EL (cell line): ENCODE measurements around the gene ZDHHC5.
"Not testable (repeated sequence)": the region's sequence is repeated elsewhere in the genome, so short reads cannot be mapped to it uniquely, and the experiment has no call there.

Source experiments
- DNase-seq: peaks from one replicate; pipeline ENCODE4 v3.0.0-alpha.2; 2016

ZDHHC5 gene

DNA sequence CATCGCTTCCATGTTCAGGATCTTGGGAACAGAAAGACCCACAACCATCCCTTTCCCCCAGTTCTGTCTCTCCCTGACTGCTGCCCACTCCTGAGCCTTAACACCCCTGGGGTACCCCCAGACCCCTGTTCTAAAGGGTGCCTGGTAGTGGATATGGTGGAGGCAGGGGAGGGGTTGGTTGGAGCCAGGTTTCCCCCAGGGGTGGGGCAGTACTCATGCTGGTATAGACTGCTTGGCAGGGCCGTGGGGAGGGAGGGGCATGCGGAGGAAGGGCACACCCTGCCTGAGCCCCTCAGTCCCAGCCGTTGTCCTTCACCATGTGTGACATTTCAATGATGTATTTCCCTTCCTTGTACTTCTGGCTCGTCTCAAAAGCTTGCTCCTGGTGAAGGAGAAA is 22.2 kb upstream of the ZDHHC5 start:
- DNase-seq = no peak

DNA sequence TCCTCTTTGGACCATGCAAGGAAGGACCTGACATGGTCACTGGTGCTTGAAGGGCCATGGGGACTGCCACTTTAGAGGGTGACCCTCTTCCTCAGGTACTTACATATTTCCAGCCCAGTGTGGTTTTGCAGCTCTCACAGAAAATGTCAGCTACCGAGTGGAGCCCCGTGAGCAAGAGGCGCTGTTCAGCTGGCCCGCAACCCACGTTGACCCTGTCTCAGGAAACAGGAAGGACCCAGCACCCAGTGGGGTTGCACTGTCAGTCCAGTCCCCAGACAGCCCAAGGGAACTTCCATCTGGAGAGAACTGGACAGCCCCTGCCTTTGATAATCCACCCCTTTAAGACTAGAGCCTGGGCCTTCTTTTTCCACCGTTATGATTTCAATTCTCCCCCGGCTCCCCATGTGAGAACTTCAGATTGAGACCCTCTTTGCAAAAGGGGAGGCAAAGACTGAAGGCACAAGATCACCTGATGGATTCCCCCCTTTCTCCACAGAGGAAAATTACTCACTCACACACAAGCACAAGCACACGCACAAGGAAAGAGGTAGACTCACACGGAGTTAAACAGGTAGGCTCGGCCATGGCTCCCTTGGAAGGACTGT is 21.6 kb upstream of the ZDHHC5 start:
- DNase-seq = no peak

GRCh38 chr11:57646799-57647303 is 21.1 kb upstream of the ZDHHC5 start:
- no peak for DNase-seq

- DNase-seq = no peak
These were observed 20.5 kb upstream of the ZDHHC5 start for GRCh38 chr11:57647372-57647771.

DNA sequence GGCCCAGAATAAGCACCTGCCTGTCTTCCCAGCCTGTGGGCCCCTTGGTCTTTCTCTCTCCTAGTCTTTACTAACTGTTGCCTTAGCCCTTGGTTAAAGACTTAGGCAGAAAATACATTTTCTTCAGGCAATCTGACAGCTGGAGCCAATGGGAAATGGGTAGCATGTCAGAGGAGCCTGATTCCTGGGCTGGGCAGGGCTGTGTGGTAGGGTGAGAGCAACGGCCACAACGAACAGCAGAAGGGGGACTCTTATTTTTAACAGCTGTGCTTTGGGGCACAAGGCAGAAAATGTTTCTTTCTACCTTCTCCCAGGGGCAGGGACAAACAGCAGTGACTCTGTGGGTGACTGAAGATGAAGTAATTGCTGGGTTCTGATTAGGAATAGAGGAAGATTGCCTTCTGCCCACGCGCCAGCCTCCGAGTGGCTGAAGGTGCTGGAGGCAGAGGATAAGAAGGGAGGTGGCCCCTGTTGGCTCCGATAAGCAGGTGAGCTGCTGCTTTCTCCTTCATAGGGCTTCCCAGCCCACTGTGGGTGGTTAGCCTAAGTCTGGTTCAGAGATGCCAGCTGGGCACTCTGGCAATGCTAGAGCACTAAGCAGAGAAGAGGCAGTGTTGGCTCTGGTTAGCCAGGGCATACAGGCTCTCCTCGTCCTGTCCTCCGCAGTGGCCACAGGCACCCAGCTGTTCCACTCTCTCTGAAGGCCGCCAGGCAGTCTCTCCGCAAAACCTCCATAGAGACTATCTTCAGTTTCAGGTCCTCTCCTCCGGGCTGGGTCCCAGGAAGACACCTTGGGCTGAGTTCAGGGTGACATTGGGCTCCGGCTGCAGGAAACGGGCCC is 19.7 kb upstream of the ZDHHC5 start:
- no peak for DNase-seq

DNA sequence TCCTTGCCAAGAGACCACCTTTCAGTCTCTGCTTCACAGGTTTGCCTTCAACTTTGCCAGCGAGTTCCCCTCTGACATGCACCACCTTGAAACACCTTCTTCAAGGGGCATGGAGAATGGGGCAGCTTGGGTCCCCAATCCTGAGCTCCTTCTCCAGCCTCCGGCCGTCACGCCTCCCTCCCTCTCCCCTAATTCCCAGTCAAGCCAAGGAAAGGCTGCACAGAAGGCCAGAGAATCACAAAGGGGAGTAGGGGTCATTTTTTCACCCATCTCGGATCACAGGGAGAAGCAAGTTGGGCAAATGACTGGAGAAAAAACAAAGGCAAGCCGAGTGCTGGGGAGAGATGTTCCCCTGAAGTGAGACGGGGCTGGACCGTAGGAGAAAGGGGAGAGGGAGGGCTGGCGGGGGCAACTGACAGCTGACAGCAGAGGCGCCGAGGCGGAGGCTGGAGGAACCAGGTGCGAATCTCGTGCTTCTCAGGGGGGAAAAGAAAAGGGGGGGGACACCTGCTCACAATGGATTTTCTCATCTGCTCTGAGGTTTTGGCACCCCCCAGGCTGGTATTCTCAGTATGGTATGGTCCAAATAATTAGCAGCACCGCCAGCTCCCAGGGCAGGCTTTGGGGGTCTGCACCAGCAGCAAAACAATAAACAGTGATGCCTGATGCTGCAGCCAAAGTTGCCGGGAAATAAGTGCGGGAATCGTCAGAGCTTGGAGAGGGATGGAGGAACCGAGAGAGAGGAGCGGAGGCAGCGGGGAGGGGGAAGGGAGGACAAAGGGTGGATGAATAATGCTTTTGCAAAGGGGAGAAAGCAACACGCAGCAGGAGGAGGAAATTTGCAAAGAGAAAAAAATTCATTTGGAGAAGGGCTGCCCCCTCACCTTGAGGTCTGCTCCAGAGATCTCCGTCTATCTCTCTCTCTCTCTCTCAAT is 18.8 kb upstream of the ZDHHC5 start:
- peak; percentile 57 for DNase-seq

GRCh38 chr11:57649826-57650738 is 17.8 kb upstream of the ZDHHC5 start, which contains the start of gene YPEL4:
YPEL4 (minus strand) TSS chr11:57649912; CDS start chr11:57647107, 2,805 bp downstream.
- DNase-seq = peak; percentile 87

- no peak for DNase-seq
These were observed 17.2 kb upstream of the ZDHHC5 start for GRCh38 chr11:57650739-57651090.

DNA sequence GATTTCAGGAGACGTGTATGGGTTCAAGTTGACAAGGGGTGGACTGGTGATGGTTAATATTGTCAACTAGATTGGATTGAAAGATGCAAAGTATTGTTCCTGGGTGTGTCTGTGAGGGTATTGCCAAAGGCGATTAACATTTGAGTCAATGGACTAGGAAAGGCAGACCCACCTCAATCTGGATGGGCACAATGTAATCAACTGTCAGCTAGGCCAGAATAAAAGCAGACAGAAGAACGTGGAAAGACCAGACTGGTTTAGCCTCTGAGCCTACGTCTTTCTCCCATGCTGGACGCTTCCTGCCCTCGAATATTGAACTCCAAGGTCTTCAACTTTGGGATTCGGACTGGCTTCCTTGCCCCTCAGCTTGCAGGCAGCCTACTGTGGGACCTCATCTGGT is 16.5 kb upstream of the ZDHHC5 start:
- no peak for DNase-seq

DNA sequence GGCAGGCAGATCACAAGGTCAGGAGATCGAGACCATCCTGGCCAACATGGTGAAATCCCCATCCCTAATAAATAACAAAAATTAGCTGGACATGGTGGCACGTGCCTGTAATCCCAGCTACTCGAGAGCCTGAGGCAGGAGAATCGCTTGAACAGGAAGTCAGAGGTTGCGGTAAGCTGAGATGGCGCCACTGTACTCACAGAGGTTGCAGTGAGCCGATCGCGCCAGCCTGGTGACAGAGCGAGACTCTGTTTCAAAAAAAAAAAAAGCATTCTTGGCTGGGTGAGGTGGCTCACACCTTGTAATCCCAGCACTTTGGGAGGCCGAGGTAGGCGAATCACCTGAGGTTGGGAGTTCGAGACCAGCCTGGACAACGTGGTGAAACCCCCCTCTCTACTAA is 15.7 kb upstream of the ZDHHC5 start:
- not testable (repeated sequence) for DNase-seq

DNA sequence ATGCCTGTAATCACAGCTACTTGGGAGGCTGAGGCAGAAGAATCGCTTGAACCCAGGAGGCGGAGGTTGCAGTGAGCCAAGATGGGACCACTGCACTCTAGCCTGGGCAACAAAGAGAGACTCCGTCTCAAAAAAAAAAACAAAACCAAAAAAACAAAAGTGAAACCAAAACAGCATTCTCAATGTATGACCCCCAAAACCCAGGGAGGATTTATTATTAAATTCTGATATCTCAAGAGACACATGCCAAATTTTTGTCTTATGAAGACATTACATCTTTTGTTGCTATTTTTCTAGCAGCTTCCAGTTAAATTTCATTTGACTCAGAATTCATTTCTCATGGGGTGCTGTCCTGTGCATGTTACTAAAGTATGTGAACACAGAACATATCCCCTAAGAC is 15.3 kb upstream of the ZDHHC5 start:
- no peak for DNase-seq

DNA sequence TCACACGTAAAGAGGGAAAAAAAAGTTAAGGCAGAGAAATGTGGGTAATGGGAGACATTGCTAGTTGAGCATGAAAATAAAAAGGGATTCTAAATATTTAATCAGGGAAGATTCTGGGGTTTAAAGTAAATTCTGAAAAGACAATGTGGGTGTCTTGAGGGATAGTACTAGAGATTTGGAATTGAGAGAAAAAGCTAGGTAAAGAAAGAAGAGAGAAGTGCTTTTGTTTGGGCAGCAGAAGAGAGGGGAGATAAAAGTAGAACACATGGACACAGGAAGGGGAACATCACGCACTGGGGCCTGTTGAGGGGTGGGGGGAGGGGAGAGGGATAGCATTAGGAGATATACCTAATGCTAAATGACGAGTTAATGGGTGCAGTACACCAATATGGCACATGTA is 14.8 kb upstream of the ZDHHC5 start:
- DNase-seq = no peak

DNA sequence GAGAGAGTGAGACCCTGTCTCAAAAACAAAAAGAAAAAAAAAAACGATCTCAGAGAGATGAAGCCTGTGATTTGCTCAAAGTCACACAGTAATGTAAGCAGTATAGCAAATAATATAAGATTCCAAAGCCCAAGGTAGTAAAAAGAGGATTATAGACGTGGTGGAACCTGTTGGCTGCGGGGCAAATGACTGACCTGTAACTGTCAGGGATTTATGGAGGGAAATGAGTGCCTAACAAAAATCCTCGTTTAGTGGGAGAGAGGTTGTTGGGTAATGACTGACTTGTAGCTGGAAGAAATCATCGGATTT is 11.1 kb upstream of the ZDHHC5 start:
- DNase-seq = no peak

DNA sequence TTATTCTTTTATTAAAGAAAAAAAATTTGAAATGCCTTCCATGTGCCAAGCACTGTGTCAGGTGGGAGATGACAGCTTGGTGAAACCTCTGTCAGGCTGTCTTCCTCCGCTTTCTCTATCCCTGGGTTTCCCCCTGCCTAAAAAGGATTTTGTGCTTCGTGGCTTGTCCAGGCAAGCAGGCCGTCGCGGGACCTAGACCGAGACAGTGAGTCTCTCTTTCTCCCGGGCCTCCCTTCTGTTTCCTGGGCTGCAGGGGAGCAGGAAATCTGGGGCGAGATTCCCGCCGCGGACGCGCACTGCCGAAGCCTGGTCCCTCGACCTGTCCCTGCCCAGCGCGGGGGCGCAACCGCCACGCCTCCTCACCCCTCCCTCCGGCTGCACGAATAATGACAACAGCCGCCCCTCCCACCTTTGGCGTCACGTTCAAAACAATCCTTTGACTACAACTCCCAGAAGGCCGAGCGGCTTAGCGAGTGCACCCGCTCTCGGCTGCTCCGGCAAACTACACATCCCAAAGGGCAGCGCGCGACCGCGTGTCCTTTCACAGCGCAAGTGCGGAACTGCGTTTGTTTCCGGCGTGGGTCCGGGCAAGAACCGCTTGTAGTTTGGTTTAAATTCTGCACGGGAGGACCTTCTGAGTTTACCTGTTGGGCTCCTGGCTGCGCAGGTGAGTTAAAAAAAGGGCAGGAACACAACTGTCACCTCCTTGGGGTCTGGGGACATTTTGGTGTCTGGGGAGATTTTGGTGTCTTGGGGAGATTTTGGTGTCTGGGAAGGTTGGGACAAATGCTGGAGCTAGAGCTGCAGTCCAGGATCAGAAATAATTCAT is 10.5 kb upstream of the ZDHHC5 start, which contains the start of gene CLP1:
CLP1 (plus strand) TSS at position 569 of the 829 bp plus-strand sequence. CDS start 1,715 bp downstream, outside the sequence.
- DNase-seq = peak; percentile 99

GRCh38 chr11:57658023-57658361 is 9.9 kb upstream of the ZDHHC5 start:
- no peak for DNase-seq

GRCh38 chr11:57659669-57660068 is 8.2 kb upstream of the ZDHHC5 start:
- DNase-seq = no peak

DNA sequence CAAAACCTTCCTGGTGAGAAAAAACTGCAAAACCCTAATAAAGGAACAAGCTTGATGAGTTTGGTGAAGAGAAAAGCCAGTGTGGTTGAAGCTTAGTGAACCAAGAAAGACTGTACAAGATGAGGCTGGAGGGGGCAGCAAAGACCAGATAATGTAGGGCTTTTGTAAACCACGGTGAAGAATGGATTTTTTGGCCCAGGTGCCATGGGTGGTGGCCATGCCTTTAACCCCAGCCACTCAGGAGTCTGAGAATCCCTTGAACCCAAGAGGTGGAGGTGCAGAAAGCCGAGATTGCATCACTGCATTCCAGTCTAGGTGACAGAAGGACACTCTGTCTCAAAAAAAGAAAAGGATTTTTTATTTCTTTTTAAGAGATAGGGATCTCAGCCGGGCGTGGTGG is 5.0 kb upstream of the ZDHHC5 start:
- DNase-seq = no peak

GRCh38 chr11:57663975-57664374 is 3.9 kb upstream of the ZDHHC5 start:
- DNase-seq = no peak

DNA sequence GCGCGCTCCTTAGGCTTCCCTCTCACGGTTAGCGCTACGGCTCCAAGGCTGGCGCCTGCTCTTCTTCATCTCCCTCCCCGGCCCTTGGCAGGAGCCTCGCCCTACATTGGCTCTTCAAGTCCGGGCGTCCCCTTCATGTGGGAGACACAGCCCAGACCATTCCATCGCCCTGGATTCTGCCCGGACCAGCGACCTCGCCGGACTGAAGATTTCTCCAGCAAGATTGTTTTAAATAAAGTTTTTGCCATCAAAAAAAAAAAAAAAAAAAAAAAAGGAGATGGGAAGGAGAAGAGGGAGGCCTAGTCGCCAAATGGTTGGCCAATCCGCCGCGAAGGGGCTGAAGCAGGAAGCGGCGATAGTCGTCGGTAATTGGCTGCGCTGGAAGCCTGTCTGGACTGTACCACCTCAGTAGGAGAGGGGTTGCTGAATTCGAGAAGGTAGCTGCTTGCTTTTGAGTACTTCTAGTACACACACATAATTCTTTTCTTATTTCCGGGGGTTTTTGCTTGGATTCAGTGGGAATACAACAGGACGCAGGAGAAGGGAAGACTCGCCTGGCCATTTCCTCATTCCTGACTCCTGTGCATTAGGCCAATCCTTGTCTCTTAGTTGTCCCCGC is 688 bp upstream of the ZDHHC5 start:
- peak; percentile 99 for DNase-seq

GRCh38 chr11:57668434-57668782 is 494 bp downstream of the ZDHHC5 start:
- DNase-seq = peak; percentile 14

GRCh38 chr11:57674251-57674650 is 6.3 kb downstream of the ZDHHC5 start:
- no peak for DNase-seq
